NB4 (cell line): ENCODE data around the gene MAN2A2.

Experiments used
- CTCF ChIP-seq: IDR thresholded peaks from one replicate; pipeline ENCODE4 v1.5.1; 2012; ENCODE audit warnings: low read depth, low read length
- POLR2A ChIP-seq: IDR thresholded peaks from 2 replicates; pipeline ENCODE4 v1.6.1; 2011; ENCODE audit warnings: mild to moderate bottlenecking; ENCODE audit not compliant: insufficient read length; ENCODE audit errors: extremely low read depth

- TF ChIP-seq POLR2A (no peak), CTCF (no peak)
Observed at GRCh38 chr15:90884719-90885431, 18.2 kb upstream of the MAN2A2 start.
